Left ventricle myocardium inferior (tissue), 1 donor: ENCODE measurements around the gene DIAPH1. TPM values are rescaled to one million over a fixed set of nuclear protein-coding genes. Genes with fewer than 3 reads are reported as not detected.
A peak's percentile ranks its signal among the peaks of the same experiment; 100 is the strongest.

Experiments used
- DNase-seq: peaks from one replicate; pipeline ENCODE4 v3.0.0-alpha.2; 2020
- H3K27ac ChIP-seq: fragments of 200-600 bp; replicated peaks from 2 replicates; pipeline ENCODE4 v1.8.0; 2021
- H3K27me3 ChIP-seq: fragments of 200-600 bp; 2 replicates; pipeline ENCODE4 v1.8.0; 2021; ENCODE audit warnings: low read depth
- H3K36me3 ChIP-seq: fragments of 200-600 bp; 2 replicates; pipeline ENCODE4 v1.8.0; 2021
- H3K4me1 ChIP-seq: fragments of 200-600 bp; 2 replicates; pipeline ENCODE4 v1.8.0; 2021
- H3K4me3 ChIP-seq: fragments of 200-600 bp; 2 replicates; pipeline ENCODE4 v1.8.0; 2021; ENCODE audit warnings: mild to moderate bottlenecking, moderate library complexity
- H3K9me3 ChIP-seq: fragments of 200-600 bp; replicated peaks from 2 replicates; pipeline ENCODE4 v1.8.0; 2021
- CTCF ChIP-seq: fragments of 200-600 bp; IDR thresholded peaks from 2 replicates; pipeline ENCODE4 v1.8.0; 2021; ENCODE audit warnings: antibody characterized with exemption, mild to moderate bottlenecking, borderline replicate concordance
- intact Hi-C: fragments of 100-400 bp; cut with micrococcal nuclease; formaldehyde crosslinking; loops from one replicate; pipeline ENCODE4 v1.11.0; 2022
- total RNA-seq: library from RNA; stranded (reverse); fragmentation: NEBNext Ultra II Directional; extraction: Animal tissue kit (Norgen Biotek cat#: 25700); gene quantifications from one replicate; pipeline ENCODE4 v1.2.1, GENCODE V29; 2021
- donor health status: DM: no; HTN: yes; CAD: no; lungs with severe emphysema.

The DIAPH1 gene
- total RNA-seq, 1 donor from 2014 or later: 53.1 TPM

- DNase-seq: peak; percentile 84
- Histone ChIP-seq H3K27me3 (no peaks in the 10 kb centered on the region), H3K27ac (peak overlapping the region; percentile 90), H3K9me3 (no peaks in the 10 kb centered on the region), H3K36me3 (peaks cover 39% of the 10 kb centered on the region), H3K4me3 (peak overlapping the region; percentile 69), H3K4me1 (peaks cover 85% of the 10 kb centered on the region)
- TF ChIP-seq CTCF: peak; percentile 88
- intact Hi-C loops: no loop called here
These were observed 106.3 kb downstream of the DIAPH1 start for GRCh38 chr5:141512390-141512910.

- intact Hi-C loops: no loop called here
- no peak for TF ChIP-seq CTCF
- Histone ChIP-seq H3K36me3 (peaks cover 34% of the 10 kb centered on the region), H3K4me1 (peaks cover 85% of the 10 kb centered on the region), H3K27ac (peak overlapping the region; percentile 90), H3K9me3 (no peaks in the 10 kb centered on the region), H3K4me3 (no peak overlapping the region), H3K27me3 (no peaks in the 10 kb centered on the region)
- DNase-seq: no peak
These were observed 107.0 kb downstream of the DIAPH1 start for GRCh38 chr5:141511771-141512325.

GRCh38 chr5:141510850-141511601, 107.8 kb downstream of the DIAPH1 start:
- Histone ChIP-seq H3K4me3 (no peak overlapping the region), H3K27ac (peak overlapping the region; percentile 86), H3K9me3 (no peaks in the 10 kb centered on the region), H3K4me1 (peaks cover 85% of the 10 kb centered on the region), H3K27me3 (no peaks in the 10 kb centered on the region), H3K36me3 (peaks cover 27% of the 10 kb centered on the region)
- intact Hi-C loops: no loop called here
- no peak for TF ChIP-seq CTCF
- DNase-seq: no peak

GRCh38 chr5:141510160-141510559, 108.6 kb downstream of the DIAPH1 start:
- intact Hi-C loops: no loop called here
- TF ChIP-seq CTCF: no peak
- no peak overlapping the region for H3K4me3 ChIP-seq
- DNase-seq: no peak
- no peaks in the 10 kb centered on the region for H3K9me3 ChIP-seq
- peaks cover 34% of the 10 kb centered on the region for H3K36me3 ChIP-seq
- no peaks in the 10 kb centered on the region for H3K27me3 ChIP-seq
- H3K27ac ChIP-seq: peak overlapping the region; percentile 86
- peaks cover 82% of the 10 kb centered on the region for H3K4me1 ChIP-seq

- DNase-seq: peak; percentile 63
- no peak for TF ChIP-seq CTCF
- H3K36me3 ChIP-seq: peaks cover 34% of the 10 kb centered on the region
- H3K27me3 ChIP-seq: no peaks in the 10 kb centered on the region
- intact Hi-C loops: no loop called here
- no peaks in the 10 kb centered on the region for H3K9me3 ChIP-seq
- peak overlapping the region; percentile 86 for H3K27ac ChIP-seq
- peak overlapping the region; percentile 53 for H3K4me3 ChIP-seq
- peaks cover 71% of the 10 kb centered on the region for H3K4me1 ChIP-seq
These were observed 109.8 kb downstream of the DIAPH1 start for GRCh38 chr5:141508798-141509611.
